Epithelial cell of esophagus (primary cell): Measurements from ENCODE around the gene ENKUR.

Experiments used
- DNase-seq: peaks from one replicate; pipeline ENCODE4 v3.0.0; 2010; ENCODE audit warnings: low read depth
- H3K4me3 ChIP-seq: 2 replicates; pipeline ENCODE4 v1.5.1; 2011; ENCODE audit warnings: mild to moderate bottlenecking, low read length, control low read depth
- CTCF ChIP-seq: IDR thresholded peaks from 2 replicates; pipeline ENCODE4 v1.5.1; 2011; ENCODE audit warnings: low read depth, mild to moderate bottlenecking, low read length, control low read depth, inconsistent platforms; ENCODE audit not compliant: insufficient read depth; ENCODE audit errors: missing control alignments

ENKUR gene

DNA sequence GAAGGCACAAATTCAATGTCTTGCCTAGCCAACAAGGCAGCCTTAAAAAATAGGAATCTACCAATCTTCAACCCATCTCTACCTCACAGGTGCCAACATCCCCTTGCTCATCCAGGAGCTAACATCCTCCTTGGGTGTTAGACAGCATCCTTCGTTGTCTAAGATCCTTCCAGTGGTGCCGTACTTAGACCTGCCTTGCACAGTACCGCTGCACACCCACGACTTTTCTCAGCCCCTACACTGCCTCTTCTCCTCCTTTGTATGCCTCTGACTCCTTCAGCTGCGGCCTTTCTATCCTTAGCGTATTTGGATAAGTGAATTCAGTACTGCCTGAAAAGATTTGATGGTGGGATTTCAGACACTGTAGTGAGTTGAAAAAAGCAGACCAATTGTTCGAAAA is 47.6 kb downstream of the ENKUR start:
- H3K4me3 ChIP-seq, result no peak overlapping the region
- no peak for TF ChIP-seq CTCF
- DNase-seq, result no peak

DNA sequence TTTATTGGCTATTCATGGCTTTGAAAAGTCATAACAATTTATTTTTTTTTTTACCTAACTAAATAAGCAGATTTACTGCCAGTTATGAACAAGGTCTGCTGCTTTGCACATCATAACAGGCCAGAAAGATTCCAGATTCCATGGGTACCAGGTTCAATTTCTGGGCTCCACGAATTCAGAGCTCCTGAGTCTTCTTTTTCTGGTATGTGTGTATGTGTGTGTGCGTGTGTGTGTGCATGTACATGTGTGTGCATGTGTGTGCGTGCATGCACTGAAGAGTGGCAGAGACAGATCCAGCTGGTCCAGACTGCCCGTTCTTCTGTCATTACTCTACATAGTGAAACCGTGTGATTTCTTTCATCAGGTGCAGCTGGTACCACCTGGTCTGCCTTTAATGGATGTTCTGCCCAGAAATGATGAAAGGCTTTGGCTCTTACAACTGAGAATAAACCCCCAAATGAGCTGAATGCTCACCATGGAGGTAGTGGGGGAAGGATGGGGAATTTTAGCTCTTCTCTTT is 48.9 kb downstream of the ENKUR start:
- no peak overlapping the region for H3K4me3 ChIP-seq
- TF ChIP-seq CTCF, result no peak
- DNase-seq, result no peak

DNA sequence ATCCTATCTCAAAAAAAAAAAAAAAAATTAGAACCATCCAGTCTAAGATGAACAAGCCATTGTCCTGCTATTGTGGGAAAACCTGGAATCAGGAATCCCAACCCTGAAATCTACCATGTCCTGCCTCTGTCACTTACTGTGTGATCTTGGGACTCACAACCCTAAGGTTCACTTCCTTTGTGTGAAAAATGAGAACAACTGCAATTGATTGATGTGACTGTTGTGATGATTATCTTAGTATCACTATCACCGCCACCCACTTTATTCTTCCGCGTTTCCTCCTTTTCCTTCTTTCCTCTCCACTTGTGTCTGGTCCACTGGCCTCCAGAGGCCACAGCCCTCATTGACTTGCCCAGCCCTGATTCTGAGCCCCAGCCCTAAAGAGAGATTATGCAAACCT is 50.9 kb downstream of the ENKUR start:
- no peak for DNase-seq
- H3K4me3 ChIP-seq, result no peak overlapping the region
- TF ChIP-seq CTCF, result no peak

GRCh38 chr10:24963521-24964041 is 52.4 kb downstream of the ENKUR start:
- no peak for DNase-seq
- TF ChIP-seq CTCF, result no peak
- H3K4me3 ChIP-seq, result no peak overlapping the region

DNA sequence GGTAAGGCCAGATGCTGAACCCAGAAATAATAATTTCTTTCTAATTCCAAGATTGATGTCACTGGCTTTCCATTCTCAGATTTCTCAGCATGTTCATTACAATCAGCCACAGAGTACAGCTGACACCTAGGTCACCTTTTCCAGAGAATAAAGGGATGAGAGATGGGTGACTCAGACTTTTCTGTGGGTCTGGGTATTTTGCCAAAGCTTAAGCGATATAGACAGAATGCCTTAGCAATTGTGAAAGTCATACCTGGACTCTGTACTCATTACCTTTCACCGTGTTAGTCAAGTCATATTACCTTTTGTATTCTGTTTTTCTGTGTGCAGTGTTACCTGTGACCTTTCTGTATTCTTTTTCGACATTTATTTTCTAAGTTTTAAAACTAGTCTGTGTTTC is 53.0 kb downstream of the ENKUR start:
- DNase-seq, result peak; percentile 94
- H3K4me3 ChIP-seq, result no peak overlapping the region
- no peak for TF ChIP-seq CTCF

- TF ChIP-seq CTCF, result no peak
- no peak for DNase-seq
- no peak overlapping the region for H3K4me3 ChIP-seq
Measured at GRCh38 chr10:24961582-24961981, 54.4 kb downstream of the ENKUR start.

DNA sequence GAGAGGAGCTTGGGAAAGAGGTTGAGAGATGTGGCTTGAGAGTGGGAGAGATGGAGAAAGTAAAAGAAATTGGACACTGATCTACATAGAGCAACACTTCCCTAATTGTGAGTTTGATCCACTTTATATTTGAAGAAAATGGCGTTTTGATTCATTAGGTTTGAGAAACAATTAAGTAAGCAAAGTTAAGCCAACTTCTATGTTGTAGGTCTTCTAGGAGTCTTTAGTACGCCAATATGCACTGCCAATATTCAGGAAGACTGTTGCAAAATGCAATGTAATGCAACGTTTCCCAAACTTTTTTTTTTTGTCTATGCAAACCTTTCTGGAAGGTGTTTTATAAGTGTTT is 56.6 kb downstream of the ENKUR start:
- no peak for DNase-seq
- no peak overlapping the region for H3K4me3 ChIP-seq
- no peak for TF ChIP-seq CTCF
